IMR-90 (cell line): Measurements from ENCODE around the gene MPPED1. TPM values are rescaled to one million over a fixed set of nuclear protein-coding genes. Genes with fewer than 3 reads are reported as not detected.

ENCODE experiments used
- ATAC-seq: fragments of 200-7000 bp; cut with Tn5 transposase; 2 replicates; pipeline ENCODE4 v1.9.1; 2020; ENCODE audit warnings: low read depth, mild to moderate bottlenecking, moderate library complexity
- BruUV-seq: library from RNA; stranded (reverse); fragments of 400-500 nt; replicated peaks from 2 replicates; lab custom pipeline; 2021; lab: Mats Ljungman, UMichigan
- CTCF ChIA-PET: fragments of 300-600 bp; formaldehyde crosslinking; extraction: SDS; loops from one replicate; lab custom pipeline; 2021; ENCODE audit warnings: antibody characterized with exemption; lab: Yijun Ruan, JAX
- POLR2A ChIA-PET: fragments of 300-600 bp; sonication (Branson Sonifier 250); formaldehyde crosslinking; loops from one replicate; lab custom pipeline; 2022; ENCODE audit warnings: antibody characterized with exemption; ENCODE audit not compliant: unreplicated experiment; lab: Charles Lee
- DNase-seq: peaks from one replicate; pipeline ENCODE4 v3.0.0; 2013
- H2AFZ ChIP-seq: replicated peaks from 2 replicates; pipeline ENCODE3; 2013; ENCODE audit warnings: low read length, mild to moderate bottlenecking; ENCODE audit not compliant: poor library complexity
- H2AK5ac ChIP-seq: 2 replicates; pipeline ENCODE4 v1.6.1; 2013; ENCODE audit warnings: low read depth, low read length, inconsistent platforms
- H2AK9ac ChIP-seq: replicated peaks from 2 replicates; pipeline ENCODE3; 2013; ENCODE audit warnings: mild to moderate bottlenecking, low read depth, low read length, moderate library complexity; ENCODE audit not compliant: poor library complexity
- H2BK120ac ChIP-seq: 2 replicates; pipeline ENCODE4 v1.6.1; 2013; ENCODE audit warnings: low read depth, low read length, inconsistent platforms
- H2BK15ac ChIP-seq: 3 replicates; pipeline ENCODE4 v1.6.1; 2013; ENCODE audit warnings: low read depth, low read length, inconsistent platforms
- H2BK20ac ChIP-seq: 2 replicates; pipeline ENCODE4 v1.6.1; 2013; ENCODE audit warnings: low read depth, mild to moderate bottlenecking, inconsistent platforms, low read length, moderate library complexity
- H2BK5ac ChIP-seq: 2 replicates; pipeline ENCODE4 v1.6.1; 2013; ENCODE audit warnings: mild to moderate bottlenecking, low read depth, low read length, inconsistent platforms; ENCODE audit not compliant: poor library complexity, severe bottlenecking
- H3K14ac ChIP-seq: replicated peaks from 2 replicates; pipeline ENCODE4 v1.6.1; 2013; ENCODE audit warnings: low read depth, low read length, inconsistent platforms
- H3K18ac ChIP-seq: 2 replicates; pipeline ENCODE4 v1.6.1; 2013; ENCODE audit warnings: low read depth, low read length, control low read depth
- H3K23ac ChIP-seq: 2 replicates; pipeline ENCODE4 v1.6.1; 2013; ENCODE audit warnings: low read depth, low read length, inconsistent platforms
- H3K27ac ChIP-seq: 2 replicates; pipeline ENCODE4 v1.5.1; 2013; ENCODE audit warnings: mild to moderate bottlenecking, control low read depth, low read length; ENCODE audit not compliant: insufficient read depth
- H3K27me3 ChIP-seq: 2 replicates; pipeline ENCODE4 v1.6.1; 2013; ENCODE audit warnings: low read length; ENCODE audit not compliant: control insufficient read depth, insufficient read depth
- H3K36me3 ChIP-seq: 2 replicates; pipeline ENCODE4 v1.6.1; 2013; ENCODE audit warnings: low read length, mixed read lengths; ENCODE audit not compliant: control insufficient read depth, insufficient read depth
- H3K4ac ChIP-seq: 2 replicates; pipeline ENCODE4 v1.6.1; 2013; ENCODE audit warnings: low read depth, low read length, inconsistent platforms
- H3K4me1 ChIP-seq: 2 replicates; pipeline ENCODE4 v1.6.1; 2013; ENCODE audit warnings: low read length, mixed read lengths; ENCODE audit not compliant: control insufficient read depth, insufficient read depth
- H3K4me2 ChIP-seq: 2 replicates; pipeline ENCODE4 v1.6.1; 2013; ENCODE audit warnings: low read depth, mild to moderate bottlenecking, control low read depth, low read length, moderate library complexity
- H3K4me3 ChIP-seq: 2 replicates; pipeline ENCODE4 v1.5.1; 2013; ENCODE audit warnings: low read depth, mild to moderate bottlenecking, control low read depth, low read length, moderate library complexity; ENCODE audit not compliant: insufficient read depth
- H3K56ac ChIP-seq: 2 replicates; pipeline ENCODE4 v1.6.1; 2013; ENCODE audit warnings: low read length, inconsistent platforms; ENCODE audit not compliant: insufficient read depth; ENCODE audit errors: extremely low read depth
- H3K79me1 ChIP-seq, 2 experiments: 2 replicates each; pipeline ENCODE4 v1.6.1; 2013; ENCODE audit warnings: low read length in 2 of 2, inconsistent platforms in 1 of 2, low read depth in 1 of 2
- H3K9ac ChIP-seq: 2 replicates; pipeline ENCODE4 v1.6.1; 2013; ENCODE audit warnings: low read depth, low read length, control low read depth
- H3K9me1 ChIP-seq: 2 replicates; pipeline ENCODE4 v1.6.1; 2013; ENCODE audit warnings: low read length, inconsistent platforms; ENCODE audit not compliant: insufficient read depth
- H3K9me3 ChIP-seq: 2 replicates; pipeline ENCODE4 v1.6.1; 2013; ENCODE audit warnings: low read length; ENCODE audit not compliant: control insufficient read depth, insufficient read depth
- H4K20me1 ChIP-seq: 2 replicates; pipeline ENCODE4 v1.6.1; 2013; ENCODE audit warnings: low read length, inconsistent platforms; ENCODE audit not compliant: insufficient read depth
- H4K5ac ChIP-seq: 2 replicates; pipeline ENCODE4 v1.6.1; 2013; ENCODE audit warnings: mild to moderate bottlenecking, low read depth, low read length, control low read depth
- H4K8ac ChIP-seq, 2 experiments: 2 replicates each; pipeline ENCODE4 v1.6.1; 2013; ENCODE audit warnings: low read depth in 2 of 2, low read length in 2 of 2, control low read depth in 1 of 2, inconsistent platforms in 1 of 2
- H4K91ac ChIP-seq: 2 replicates; pipeline ENCODE4 v1.6.1; 2013; ENCODE audit warnings: low read depth, low read length, inconsistent platforms; ENCODE audit not compliant: insufficient read depth
- MAFK ChIP-seq: IDR thresholded peaks from 2 replicates; pipeline ENCODE4 v1.6.1; 2012; ENCODE audit warnings: low read depth, low read length, improper control_type of control experiment
- MXI1 ChIP-seq: IDR thresholded peaks from 2 replicates; pipeline ENCODE4 v1.6.1; 2012; ENCODE audit warnings: low read depth, mild to moderate bottlenecking, low read length, moderate library complexity, borderline replicate concordance
- WGBS, 2 experiments: methylation state at CpG; one replicate each; pipeline versions ENCODE4 v1.1.5 to v1.1.7; 2013; ENCODE audit warnings: missing lambda C conversion rate in 2 of 2; ENCODE audit not compliant: insufficient read length in 1 of 2; ENCODE audit errors: extremely low coverage in 2 of 2; 5-methylcytosine and 5-hydroxymethylcytosine counted together
- dilution Hi-C: fragments of 300-500 bp; cut with HindIII; formaldehyde crosslinking; loops from one replicate; pipeline ENCODE4 v1.14.3; 2018; ENCODE audit warnings: low sequenced_read_pairs; ENCODE audit not compliant: unreplicated experiment
- in situ Hi-C: fragments of 300-500 bp; cut with MboI; formaldehyde crosslinking; loops from 3 replicates; pipeline ENCODE4 v1.14.3; 2019; ENCODE audit warnings: low sequenced_read_pairs, inconsistent platforms, mixed read lengths
- intact Hi-C: fragments of 100-400 bp; cut with micrococcal nuclease; formaldehyde crosslinking; loops from 2 replicates; pipeline ENCODE4 v1.10.0; 2022
- polyA plus RNA-seq, 3 experiments: library from polyadenylated mRNA; depleted of rRNA; stranded (reverse); fragments of >200 nt; gene quantifications; 2 replicates each; pipeline ENCODE4 v1.2.3, GENCODE V29; 2012; ENCODE audit warnings: low replicate concordance in 1 of 3
- total RNA-seq: library from RNA; depleted of rRNA; stranded (reverse); fragments of >200 nt; gene quantifications from 2 replicates; pipeline ENCODE4 v1.2.3, GENCODE V29; 2012
- TF ChIP-seq, protein P1 (sequence below): fragments of 150-350 bp; IDR thresholded peaks from 2 replicates; pipeline ENCODE4 v1.6.1; 2017; ENCODE audit warnings: mild to moderate bottlenecking, antibody characterized with exemption, low read length, low read depth

Gene MPPED1
- total and polyA plus RNA-seq, 2 of the 4 experiments (the other 2 are of a cell fraction): not detected

DNA sequence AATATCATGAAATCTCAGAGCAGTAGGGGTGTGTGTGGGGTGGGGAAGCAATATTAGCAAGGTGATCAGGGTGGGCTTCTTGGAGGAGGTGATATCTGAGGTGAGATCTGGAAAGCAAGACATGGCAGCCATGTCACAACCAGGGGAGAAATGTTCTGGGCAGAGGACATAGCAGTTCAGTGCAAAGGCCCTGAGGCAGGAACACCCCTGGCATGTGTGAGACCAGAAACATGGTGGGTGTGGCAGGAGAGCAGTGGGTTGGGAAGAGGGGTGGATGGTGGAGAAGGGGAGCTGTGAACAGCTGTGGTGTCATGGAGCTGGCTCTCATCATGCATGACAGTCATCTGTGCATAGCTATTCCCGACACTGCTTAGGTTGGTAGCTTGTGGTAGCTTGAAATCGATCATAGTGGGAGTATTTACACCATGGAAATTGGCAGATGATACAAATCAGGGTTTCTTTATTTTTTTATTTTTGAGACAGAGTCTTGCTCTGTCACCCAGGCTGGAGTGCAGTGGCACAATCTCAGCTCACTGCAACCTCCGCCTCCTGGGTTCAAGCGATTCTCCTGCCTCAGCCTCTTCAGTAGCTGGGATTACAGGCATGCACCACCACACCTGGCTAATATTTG, 17.9 kb upstream of the MPPED1 start:
- Histone ChIP-seq H3K4ac (no peak overlapping the region), H3K9me1 (no peaks in the 10 kb centered on the region), H3K23ac (no peak overlapping the region), H2BK15ac (no peak overlapping the region), H2BK5ac (no peak overlapping the region), H3K79me1 (no peaks in the 10 kb centered on the region), H4K8ac (no peak overlapping the region), H2BK20ac (no peak overlapping the region), H3K27ac (no peak overlapping the region), H3K36me3 (no peaks in the 10 kb centered on the region), H3K56ac (no peak overlapping the region), H4K5ac (no peak overlapping the region), H4K91ac (no peak overlapping the region), H3K4me2 (no peak overlapping the region), H3K27me3 (peaks cover 12% of the 10 kb centered on the region; the same call in 1 of the 2 replicates), H2AK5ac (no peak overlapping the region), H3K4me3 (no peak overlapping the region), H2AFZ (no peak overlapping the region), H3K14ac (no peak overlapping the region), H2AK9ac (no peak overlapping the region), H4K20me1 (no peaks in the 10 kb centered on the region), H2BK120ac (no peak overlapping the region), H3K9ac (no peak overlapping the region), H3K18ac (no peak overlapping the region), H3K4me1 (no peaks in the 10 kb centered on the region), H3K9me3 (no peaks in the 10 kb centered on the region)
- dilution Hi-C loops: no loop called here
- intact Hi-C loops: no loop called here
- no TSS peak for BruUV-seq
- TF ChIP-seq MXI1: no peak
- TF ChIP-seq MAFK: no peak
- TF ChIP-seq, protein P1, sequence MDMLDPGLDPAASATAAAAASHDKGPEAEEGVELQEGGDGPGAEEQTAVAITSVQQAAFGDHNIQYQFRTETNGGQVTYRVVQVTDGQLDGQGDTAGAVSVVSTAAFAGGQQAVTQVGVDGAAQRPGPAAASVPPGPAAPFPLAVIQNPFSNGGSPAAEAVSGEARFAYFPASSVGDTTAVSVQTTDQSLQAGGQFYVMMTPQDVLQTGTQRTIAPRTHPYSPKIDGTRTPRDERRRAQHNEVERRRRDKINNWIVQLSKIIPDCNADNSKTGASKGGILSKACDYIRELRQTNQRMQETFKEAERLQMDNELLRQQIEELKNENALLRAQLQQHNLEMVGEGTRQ: no peak
- ChIA-PET POLR2A (no interaction called here), CTCF (interaction anchor here (1.2 kb wide), 1 partner anchor 491 kb away, joined by 3 read pairs; no protein-coding TSS in a partner anchor)
- in situ Hi-C loops: loop anchor here (25.0 kb wide), 1 partner anchor 1243 kb away; no protein-coding TSS in a partner anchor
- WGBS, 2 experiments: 40% methylated on average over 1 of the region's 4 CpGs; no CpG with 5 or more reads in 1 of the 2 experiments
- no peak for ATAC-seq
- no peak for DNase-seq
